ENCODE measurements around the gene ADK.

DNA sequence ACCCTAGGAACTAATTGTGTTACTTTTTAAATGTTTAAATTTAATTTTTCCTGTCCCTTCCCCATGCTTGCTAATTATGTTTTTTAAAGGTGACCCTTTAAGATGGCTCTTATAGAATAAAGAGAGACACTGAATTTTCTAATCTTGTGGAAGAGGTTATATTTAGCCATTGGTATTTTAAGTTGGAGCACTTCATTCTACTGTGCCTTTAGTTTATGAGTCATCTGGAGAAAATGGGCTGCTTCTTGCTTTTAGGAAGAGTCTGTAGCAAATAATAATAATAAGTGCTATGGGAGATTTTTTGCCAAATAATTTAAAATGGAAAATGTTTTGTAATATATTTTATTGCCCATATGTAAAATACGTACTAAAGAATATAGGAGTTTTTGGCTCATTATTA, 139.7 kb downstream of the ADK start:
- TF ChIP-seq, protein P1, sequence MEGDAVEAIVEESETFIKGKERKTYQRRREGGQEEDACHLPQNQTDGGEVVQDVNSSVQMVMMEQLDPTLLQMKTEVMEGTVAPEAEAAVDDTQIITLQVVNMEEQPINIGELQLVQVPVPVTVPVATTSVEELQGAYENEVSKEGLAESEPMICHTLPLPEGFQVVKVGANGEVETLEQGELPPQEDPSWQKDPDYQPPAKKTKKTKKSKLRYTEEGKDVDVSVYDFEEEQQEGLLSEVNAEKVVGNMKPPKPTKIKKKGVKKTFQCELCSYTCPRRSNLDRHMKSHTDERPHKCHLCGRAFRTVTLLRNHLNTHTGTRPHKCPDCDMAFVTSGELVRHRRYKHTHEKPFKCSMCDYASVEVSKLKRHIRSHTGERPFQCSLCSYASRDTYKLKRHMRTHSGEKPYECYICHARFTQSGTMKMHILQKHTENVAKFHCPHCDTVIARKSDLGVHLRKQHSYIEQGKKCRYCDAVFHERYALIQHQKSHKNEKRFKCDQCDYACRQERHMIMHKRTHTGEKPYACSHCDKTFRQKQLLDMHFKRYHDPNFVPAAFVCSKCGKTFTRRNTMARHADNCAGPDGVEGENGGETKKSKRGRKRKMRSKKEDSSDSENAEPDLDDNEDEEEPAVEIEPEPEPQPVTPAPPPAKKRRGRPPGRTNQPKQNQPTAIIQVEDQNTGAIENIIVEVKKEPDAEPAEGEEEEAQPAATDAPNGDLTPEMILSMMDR (IDR thresholded peaks at IDR 0.05), result no peak
- no peak for TF ChIP-seq POLR2A (IDR thresholded peaks at IDR 0.05)
- TF ChIP-seq EP300 (IDR thresholded peaks at IDR 0.05), result no peak
- TF ChIP-seq POLR2AphosphoS5 (IDR thresholded peaks at IDR 0.05), result no peak

Data from stomach (tissue), 4 donors.